Measurements from ENCODE around the gene MAPKAPK3. TPM values are rescaled to one million over a fixed set of nuclear protein-coding genes. Genes with fewer than 3 reads are reported as not detected.

The MAPKAPK3 gene
- total RNA-seq = 20.7 and 25.7 TPM in 2 replicates

DNA sequence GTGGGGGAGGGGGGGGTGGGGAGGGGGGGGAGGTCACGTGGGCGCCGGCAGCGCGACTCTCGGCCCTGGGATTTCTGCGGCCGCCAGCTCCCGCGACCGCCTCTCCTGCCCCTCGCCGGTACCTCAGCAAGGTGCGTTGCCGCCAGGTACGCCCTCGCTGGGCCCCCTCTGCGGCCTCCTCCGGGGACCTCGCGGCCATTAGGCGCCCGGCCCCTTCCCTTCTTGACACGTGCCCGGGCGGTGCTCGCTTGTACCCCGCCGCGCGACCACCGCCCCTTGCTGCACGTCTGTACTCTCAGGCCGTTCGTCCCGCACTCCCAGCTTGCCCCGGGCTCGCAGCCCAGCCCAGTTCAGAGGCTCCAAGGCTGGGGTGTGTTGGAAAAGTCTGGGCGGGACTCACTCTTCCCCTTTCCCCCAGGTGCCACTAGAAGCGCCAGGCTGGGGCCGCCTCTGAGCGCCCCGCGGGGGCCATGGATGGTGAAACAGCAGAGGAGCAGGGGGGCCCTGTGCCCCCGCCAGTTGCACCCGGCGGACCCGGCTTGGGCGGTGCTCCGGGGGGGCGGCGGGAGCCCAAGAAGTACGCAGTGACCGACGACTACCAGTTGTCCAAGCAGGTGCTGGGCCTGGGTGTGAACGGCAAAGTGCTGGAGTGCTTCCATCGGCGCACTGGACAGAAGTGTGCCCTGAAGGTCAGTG is at the start of gene MAPKAPK3:
MAPKAPK3 (plus strand) TSS at position 56 of the 696 bp plus-strand sequence; CDS start at position 471, 415 bp downstream.

DNA sequence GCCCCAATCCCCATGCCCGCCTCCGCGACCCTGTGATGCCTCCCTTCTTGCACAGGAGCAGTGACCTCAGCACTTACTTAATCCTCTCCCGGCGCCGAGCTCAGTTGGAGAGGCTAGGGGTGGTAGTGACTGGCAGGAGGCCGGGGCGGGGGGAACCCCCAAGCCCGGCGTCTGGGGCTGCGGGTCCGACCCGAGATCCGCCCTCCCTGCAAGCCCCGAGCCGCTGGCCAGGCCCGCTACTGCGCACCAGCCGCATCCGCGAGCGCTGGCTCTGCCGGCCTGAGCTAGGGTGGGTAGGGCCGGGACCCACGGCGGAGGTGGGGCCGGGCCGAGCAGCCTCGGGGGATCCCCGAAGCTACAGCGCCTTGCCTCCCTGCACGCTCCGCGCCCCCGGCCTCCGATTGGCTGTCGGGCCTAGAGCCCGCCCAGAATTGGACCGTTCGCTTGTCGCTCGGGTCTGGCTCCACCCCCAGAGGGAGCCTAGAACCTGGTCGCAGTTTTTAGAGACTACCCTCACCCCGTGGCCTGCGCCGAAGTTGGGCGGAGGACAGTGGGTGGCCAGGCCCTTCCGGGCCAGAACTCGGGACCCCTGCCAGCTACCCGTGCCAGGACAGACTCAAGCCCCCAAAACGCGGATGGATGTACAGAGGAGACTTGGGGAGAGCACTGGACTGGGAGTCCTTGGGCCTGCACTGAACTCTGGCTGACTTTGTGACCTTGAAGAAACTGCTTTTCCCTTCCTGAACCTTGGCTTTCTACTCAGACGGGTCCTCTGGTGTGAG is 49.4 kb upstream of the MAPKAPK3 start, which contains the start of gene C3orf18:
C3orf18 (minus strand) TSS at position 362 of the 782 bp plus-strand sequence. CDS start 2,048 bp downstream, outside the sequence.

DNA sequence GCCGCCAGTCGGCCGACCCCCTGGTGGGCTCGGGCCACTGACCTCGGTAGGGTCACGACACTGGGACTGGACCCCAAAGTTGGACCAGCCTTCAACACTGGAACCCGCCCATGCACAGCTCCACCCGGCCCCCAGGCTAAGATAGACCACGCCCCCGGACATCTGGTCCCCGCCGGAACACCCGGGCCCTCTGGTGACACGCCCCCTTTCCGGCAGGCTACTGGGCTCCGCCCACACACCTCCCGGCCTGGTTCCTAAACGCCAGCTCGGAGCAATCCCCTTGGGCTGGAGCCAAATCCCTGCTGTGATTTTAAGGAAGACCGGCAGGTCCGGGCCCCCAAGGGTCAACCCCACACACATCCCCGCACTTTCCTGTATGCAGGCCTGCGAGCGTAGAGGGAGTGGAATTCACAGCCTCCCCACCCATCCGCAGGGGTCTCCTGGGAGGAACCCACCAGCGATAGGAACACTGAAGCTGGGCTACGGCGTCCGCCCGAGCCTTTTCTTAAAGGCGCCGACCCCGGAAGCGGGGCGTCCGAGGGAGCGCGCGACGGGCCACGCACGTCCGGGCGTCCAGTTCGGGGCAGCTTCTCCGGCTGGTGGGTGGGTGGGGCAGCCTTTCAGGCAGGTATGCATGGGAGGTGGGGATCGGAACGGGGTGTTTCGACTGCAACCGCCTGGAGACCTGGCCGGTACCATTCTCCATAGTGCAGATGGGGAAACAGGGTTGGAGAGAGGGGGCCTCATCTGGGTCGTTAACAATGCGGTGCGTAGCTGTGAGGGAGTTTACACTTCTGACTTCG is 47.8 kb upstream of the MAPKAPK3 start, which contains the start of gene HEMK1:
HEMK1 (plus strand) TSS at position 576 of the 803 bp plus-strand sequence. CDS start 1,583 bp downstream, outside the sequence.

GRCh38 chr3:50611464-50612233 is 5.3 kb upstream of the MAPKAPK3 start, which contains the start of gene CISH:
Gene CISH (minus strand): TSS chr3:50611774. CDS start chr3:50611650, 124 bp downstream.

DNA sequence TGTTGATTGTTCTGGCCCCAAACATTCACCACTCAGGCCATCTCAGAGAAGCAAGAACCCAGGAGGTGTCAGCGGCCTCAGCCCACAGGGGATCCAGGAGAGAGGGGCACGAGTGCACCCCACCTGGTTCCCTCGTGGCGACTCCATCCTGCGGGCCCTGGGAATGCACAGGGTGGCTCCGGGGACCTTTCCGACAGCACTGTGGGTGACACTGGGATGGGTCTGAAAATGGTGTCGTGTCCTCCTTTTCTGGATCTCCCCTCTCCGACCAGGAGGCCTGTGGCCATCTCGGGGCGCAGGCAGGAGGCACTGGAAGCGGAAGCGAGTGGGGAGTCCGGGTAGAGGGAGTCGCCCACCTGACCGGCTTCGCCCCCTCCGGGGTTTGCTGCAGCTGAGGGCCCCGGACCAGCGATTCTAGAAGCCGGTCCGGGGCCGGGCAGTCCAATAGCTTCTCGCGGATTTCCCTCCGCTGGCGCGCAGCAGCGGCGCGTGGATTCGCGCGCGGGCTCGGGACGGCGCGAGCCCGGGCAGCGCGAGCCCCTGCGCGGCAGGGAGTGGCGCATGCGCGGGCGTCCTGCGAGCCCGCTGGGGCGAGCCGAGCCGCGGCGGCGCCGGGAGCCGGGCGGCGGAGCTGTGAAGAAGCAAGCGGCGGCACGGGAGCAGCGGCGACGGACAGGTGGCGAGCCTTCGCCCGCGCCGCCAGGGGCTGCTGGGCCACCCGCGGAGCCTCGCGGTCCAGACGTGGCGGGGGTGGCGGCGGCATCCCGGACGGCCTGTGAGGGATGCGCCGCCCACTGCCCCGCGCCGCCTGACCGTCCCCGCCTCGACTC is 57.6 kb downstream of the MAPKAPK3 start, which contains the start of gene DOCK3:
DOCK3 (plus strand) TSS at position 579 of the 830 bp plus-strand sequence. CDS start 337 bp downstream, outside the sequence.

Other genes with a start within 250 kb of the MAPKAPK3 start
- gene CACNA2D2, start 113.5 kb upstream of the MAPKAPK3 start, total RNA-seq = not detected in 2 replicates
- 2.9 and 4.7 TPM in 2 replicates for gene C3orf18, start 49.4 kb upstream of the MAPKAPK3 start, total RNA-seq
- 9.7 and 15.2 TPM in 2 replicates for gene HEMK1, start 47.6 kb upstream of the MAPKAPK3 start, total RNA-seq
- 0.15 and 0.32 TPM in 2 replicates for gene CISH, start 5.4 kb upstream of the MAPKAPK3 start, total RNA-seq
- under 0.01 TPM in 2 replicates for gene DOCK3, start 57.8 kb downstream of the MAPKAPK3 start, total RNA-seq